GM12892 (cell line): ENCODE results near the gene PTS.

Source experiments
- DNase-seq: peaks from one replicate; pipeline ENCODE4 v3.0.0; 2011; ENCODE audit not compliant: insufficient read length
- FAIRE-seq: peaks from 2 replicates; lab custom pipeline; 2011; peaks lifted over from hg19 to GRCh38; lab: Jason Lieb, UNC
- POLR2A ChIP-seq: IDR thresholded peaks from 2 replicates; pipeline ENCODE4 v1.6.1; 2011; ENCODE audit warnings: low read depth, low read length, control low read depth
- POLR2AphosphoS5 ChIP-seq: IDR thresholded peaks from 2 replicates; pipeline ENCODE4 v1.6.1; 2011; ENCODE audit warnings: low read depth, low read length, control low read depth
- TAF1 ChIP-seq: IDR thresholded peaks from 2 replicates; pipeline ENCODE4 v1.6.1; 2011; ENCODE audit warnings: low read depth, mild to moderate bottlenecking, control low read depth, low read length, borderline replicate concordance

Gene PTS

GRCh38 chr11:112206071-112206470, 20.2 kb upstream of the PTS start:
- no peak for FAIRE-seq
- DNase-seq, result no peak
- no peak for TF ChIP-seq POLR2A
- TF ChIP-seq POLR2AphosphoS5, result no peak
- TF ChIP-seq TAF1, result no peak

DNA sequence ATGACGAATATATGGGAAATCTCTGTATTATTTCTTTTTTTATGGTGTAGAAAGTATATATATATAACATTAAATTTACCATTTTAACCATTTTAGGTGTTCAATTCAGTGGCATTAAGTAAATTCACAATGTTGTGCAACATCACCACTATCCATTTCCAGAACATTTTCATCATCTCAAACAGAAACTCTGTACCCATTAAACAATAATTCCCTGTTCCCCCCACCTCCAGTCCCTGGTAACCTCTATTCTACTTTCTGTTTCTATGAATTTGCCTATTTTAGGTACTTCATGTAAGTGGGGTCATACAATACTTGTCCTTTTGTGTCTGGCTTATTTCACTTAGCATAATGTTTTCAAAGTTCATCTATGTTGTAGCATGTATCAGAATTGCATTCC, 15.3 kb upstream of the PTS start:
- FAIRE-seq, result no peak
- TF ChIP-seq POLR2AphosphoS5, result no peak
- no peak for TF ChIP-seq TAF1
- no peak for TF ChIP-seq POLR2A

DNA sequence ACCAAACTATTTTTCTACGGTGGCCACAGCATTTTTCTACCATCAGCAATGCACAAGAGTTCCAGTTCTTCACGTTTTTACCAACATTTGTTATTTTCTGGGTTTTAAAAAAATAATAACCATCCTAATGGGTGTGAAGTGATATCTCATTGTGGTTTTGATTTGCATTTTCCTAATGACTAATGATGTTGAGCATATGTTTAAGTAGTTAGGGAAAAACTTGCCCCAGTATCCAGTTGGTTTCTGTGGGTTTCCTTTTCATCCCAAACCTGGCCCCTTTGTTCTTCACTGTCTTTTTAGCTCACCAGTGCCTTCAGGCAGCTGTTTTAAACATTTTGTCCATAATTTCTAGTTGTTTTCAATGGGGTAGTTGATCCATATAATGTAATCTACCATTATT, 14.7 kb upstream of the PTS start:
- DNase-seq, result no peak
- TF ChIP-seq POLR2A, result no peak
- TF ChIP-seq POLR2AphosphoS5, result no peak
- no peak for TF ChIP-seq TAF1
- FAIRE-seq, result no peak

More for the DNA sequence above, 15.3 kb upstream of the PTS start:
- DNase-seq, result no peak

DNA sequence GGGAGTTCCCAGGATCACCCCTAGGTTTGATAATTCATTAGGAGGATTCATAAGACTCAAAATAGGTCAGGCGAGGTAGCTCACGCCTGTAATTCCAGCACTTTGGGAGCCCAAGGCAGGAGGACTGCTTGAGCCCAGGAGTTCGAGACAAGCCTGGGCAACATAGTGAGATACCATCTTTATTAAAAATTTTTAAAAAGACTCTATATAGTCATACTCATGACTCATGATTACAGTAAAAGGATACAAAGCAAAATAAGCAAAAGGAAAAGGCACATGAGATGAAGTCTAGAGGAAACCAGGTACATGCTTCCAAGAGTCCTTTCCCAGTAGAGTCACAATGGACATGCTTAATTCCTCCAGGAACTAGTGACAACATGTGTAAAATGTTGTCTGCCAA, 13.9 kb upstream of the PTS start:
- FAIRE-seq (no peak), DNase-seq (no peak)
- TF ChIP-seq TAF1, result no peak
- no peak for TF ChIP-seq POLR2A
- no peak for TF ChIP-seq POLR2AphosphoS5

GRCh38 chr11:112212710-112213109, 13.5 kb upstream of the PTS start:
- no peak for FAIRE-seq
- DNase-seq, result no peak
- TF ChIP-seq POLR2AphosphoS5 (no peak), TAF1 (no peak), POLR2A (no peak)

DNA sequence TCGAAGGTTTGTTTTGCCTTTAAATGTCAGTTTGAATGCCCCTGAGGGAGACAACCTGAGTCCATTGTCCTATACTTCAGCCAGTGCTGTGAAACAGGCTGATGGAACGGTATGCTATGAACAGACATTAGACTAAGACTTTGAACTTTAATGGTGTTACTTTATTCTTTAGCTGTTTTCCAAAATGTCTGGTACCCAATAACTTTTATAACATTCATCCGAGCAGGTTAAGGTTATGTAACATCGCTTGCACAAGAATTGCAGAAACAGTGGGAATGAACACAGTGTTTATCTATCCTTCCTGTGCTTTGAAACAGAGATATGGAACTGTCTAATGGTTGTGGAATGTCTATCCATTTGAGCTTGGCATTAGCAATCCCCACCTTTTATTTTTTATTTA, 12.5 kb upstream of the PTS start:
- no peak for DNase-seq
- TF ChIP-seq POLR2A (no peak), TAF1 (no peak), POLR2AphosphoS5 (no peak)

DNA sequence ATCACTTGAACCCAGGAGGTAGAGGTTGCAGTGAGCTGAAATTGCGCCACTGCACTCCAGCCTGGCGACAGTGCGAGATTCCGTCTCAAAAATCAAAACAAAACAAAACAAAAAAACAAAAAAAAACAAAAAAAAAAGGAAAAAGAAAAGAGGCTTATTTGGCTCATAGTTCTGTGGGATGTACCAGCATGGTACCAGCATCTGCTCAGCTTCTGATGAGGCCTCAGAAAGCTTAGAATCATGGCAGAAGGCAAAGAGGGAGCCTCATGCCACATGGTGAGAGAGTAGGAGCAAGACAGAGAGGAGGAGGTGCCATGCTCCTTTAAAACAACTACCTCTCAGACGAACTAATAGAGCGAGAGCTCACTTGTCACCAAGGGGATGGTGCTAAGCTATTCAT, 10.6 kb upstream of the PTS start:
- FAIRE-seq (no peak), DNase-seq (no peak)
- TF ChIP-seq POLR2AphosphoS5, result no peak
- no peak for TF ChIP-seq POLR2A
- no peak for TF ChIP-seq TAF1

More for the DNA sequence above, 12.5 kb upstream of the PTS start:
- no peak for FAIRE-seq

DNA sequence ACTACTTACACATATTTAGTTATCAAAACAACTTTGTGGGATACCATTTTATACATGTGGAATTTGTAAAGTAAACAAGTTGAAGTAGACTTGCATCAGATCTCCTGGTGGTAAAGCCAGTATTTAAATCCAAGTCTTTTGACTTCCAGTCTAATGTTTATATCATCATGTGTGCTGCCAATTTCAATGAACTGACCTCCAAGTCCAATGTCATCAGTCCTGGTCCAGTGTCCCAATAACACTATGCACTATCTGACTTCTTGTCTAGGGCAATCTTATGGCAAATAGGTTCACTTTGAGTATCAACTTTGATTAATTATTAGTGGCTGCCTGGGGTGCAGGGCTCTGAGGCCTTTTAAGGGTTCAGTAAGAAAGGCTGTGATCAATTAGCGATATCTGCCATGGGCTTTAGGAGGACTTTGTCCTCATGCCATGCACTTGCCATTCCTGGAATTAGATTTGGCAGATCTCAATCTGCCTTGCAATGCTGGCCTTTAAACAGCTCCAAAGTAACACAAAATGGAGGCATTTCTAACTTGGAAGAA, 9.6 kb upstream of the PTS start:
- no peak for TF ChIP-seq POLR2AphosphoS5
- no peak for FAIRE-seq

DNA sequence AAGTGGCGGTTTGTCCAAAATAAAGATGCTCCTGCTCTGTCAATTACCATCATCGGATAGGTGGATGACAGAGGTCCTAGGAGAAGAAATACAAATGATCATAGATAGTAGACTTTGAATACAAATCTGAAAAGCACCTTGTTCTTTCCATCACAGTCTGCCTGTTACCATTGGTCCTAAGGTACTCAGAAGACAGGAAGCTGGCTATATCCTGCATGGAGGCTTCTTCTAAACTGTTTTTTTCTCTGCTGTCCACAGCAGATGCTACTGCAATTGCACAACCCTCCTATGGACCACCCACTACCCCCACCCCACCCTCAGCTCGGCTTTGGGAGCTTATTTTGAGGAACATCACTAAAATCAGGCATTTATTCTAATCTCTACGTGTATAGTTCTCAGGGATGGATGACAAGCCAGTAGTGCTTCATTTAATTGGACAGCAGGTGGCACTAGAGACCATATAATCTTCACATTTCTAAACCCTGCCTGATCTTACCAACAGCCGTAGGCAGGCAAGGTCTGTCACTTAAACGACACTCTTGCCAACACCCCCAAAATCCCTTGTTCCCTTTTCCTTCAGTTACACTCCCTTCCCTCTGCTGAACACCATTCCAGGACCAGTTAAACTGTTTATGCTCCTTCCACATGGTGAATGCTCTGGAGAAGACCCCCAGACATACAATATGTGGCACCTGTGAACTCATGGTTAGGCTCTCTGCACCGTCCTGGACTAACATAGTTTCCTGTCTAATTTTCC, 6.6 kb upstream of the PTS start:
- TF ChIP-seq TAF1, result no peak
- FAIRE-seq, result peak; percentile 92
- peak; percentile 33 for DNase-seq

More for the DNA sequence above, 9.6 kb upstream of the PTS start:
- no peak for DNase-seq

DNA sequence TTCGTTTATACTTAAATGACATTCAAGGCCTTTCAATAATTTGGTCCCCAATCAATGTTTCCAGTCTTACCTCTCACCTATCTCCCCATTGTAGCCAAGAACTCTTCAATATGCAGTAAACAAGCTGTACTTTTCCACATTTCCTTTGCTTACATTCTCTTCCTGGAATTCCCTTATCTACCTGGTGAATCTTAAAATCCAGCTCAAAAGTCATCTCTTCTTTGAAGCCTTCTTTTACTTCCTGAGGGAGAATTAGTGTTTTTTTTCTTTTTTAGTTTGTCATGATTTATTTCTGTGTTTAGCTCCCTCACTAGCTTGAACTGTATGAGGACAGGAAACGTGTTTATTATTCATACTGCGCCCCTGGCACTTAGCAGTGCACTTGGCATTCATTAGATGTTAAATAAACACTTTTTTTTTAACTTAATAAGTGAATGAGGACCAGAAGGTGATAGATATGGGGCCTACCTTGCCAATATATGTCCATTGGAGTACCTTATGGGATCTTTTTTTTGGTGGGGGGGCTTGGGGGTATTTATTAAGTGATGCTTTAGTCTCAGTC, 4.9 kb upstream of the PTS start:
- no peak for TF ChIP-seq TAF1
- no peak for TF ChIP-seq POLR2AphosphoS5
- TF ChIP-seq POLR2A, result no peak
- DNase-seq (no peak), FAIRE-seq (no peak)

- TF ChIP-seq TAF1 (no peak), POLR2AphosphoS5 (no peak), POLR2A (no peak)
- FAIRE-seq (no peak), DNase-seq (no peak)
Observed at GRCh38 chr11:112222303-112222702, 3.9 kb upstream of the PTS start.

DNA sequence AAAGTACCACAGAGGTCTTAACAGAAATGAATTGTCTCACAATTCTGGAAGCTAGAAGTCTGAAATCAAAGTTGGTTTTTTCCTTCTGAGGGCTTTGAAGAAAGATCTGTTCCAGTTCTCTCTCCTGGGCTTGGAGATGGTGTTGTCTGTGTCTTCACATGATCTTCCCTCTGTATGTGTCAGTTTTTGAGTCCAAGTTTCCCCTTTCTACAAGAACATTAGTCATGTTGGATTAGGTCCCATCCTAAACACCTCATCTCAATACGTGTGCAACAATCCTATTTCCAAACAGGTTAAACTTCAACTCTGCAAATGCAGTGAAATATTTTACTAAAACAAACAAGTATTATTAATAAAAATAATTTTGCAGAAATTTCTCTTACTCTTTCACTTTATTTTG, 3.1 kb upstream of the PTS start:
- FAIRE-seq (no peak), DNase-seq (no peak)
- TF ChIP-seq POLR2A (no peak), POLR2AphosphoS5 (no peak), TAF1 (no peak)
